ENCODE measurements around the gene DPRX. TPM values are rescaled to one million over a fixed set of nuclear protein-coding genes. Genes with fewer than 3 reads are reported as not detected.

The DPRX gene
- not detected for total RNA-seq

GRCh38 chr19:53631949-53632407 is at the start of gene DPRX:
Gene DPRX, plus strand, starts transcription at chr19:53631999. Its CDS starts 108 bp downstream, at chr19:53632107.
- H3K4me3 ChIP-seq (ENCODE audit: low read length), result no peak within 1 kb of the TSS
- no peaks in the 10 kb centered on the region for H3K4me1 ChIP-seq (ENCODE audit: insufficient read depth, low read length)
- no peaks in the 10 kb centered on the region for H3K9me3 ChIP-seq (ENCODE audit: low read depth, low read length)
- no peaks in the 10 kb centered on the region for H3K27me3 ChIP-seq (ENCODE audit: insufficient read depth, low read length)

GRCh38 chr19:53583181-53583580 is 48.6 kb upstream of the DPRX start:
- H3K4me3 ChIP-seq (ENCODE audit: low read length), result no peak overlapping the region
- no peaks in the 10 kb centered on the region for H3K4me1 ChIP-seq (ENCODE audit: insufficient read depth, low read length)
- peaks cover 12% of the 10 kb centered on the region for H3K9me3 ChIP-seq (ENCODE audit: low read depth, low read length)
- no peaks in the 10 kb centered on the region for H3K27me3 ChIP-seq (ENCODE audit: insufficient read depth, low read length)

- no peaks in the 10 kb centered on the region for H3K27me3 ChIP-seq (ENCODE audit: insufficient read depth, low read length)
- H3K4me1 ChIP-seq (ENCODE audit: insufficient read depth, low read length), result no peaks in the 10 kb centered on the region
- no peaks in the 10 kb centered on the region for H3K9me3 ChIP-seq (ENCODE audit: low read depth, low read length)
- H3K4me3 ChIP-seq (ENCODE audit: low read length), result no peak overlapping the region
Measured at GRCh38 chr19:53586277-53586691, 45.5 kb upstream of the DPRX start.

- Histone ChIP-seq H3K9me3 (ENCODE audit: low read depth, low read length) (no peaks in the 10 kb centered on the region), H3K4me1 (ENCODE audit: insufficient read depth, low read length) (no peaks in the 10 kb centered on the region), H3K4me3 (ENCODE audit: low read length) (no peak overlapping the region)
Measured at GRCh38 chr19:53594811-53595509, 36.8 kb upstream of the DPRX start.

GRCh38 chr19:53595510-53595867 is 36.3 kb upstream of the DPRX start:
- Histone ChIP-seq H3K4me3 (ENCODE audit: low read length) (no peak overlapping the region), H3K4me1 (ENCODE audit: insufficient read depth, low read length) (no peaks in the 10 kb centered on the region), H3K9me3 (ENCODE audit: low read depth, low read length) (no peaks in the 10 kb centered on the region)

More at GRCh38 chr19:53594811-53595509, 36.8 kb upstream of the DPRX start:
- no peaks in the 10 kb centered on the region for H3K27me3 ChIP-seq (ENCODE audit: insufficient read depth, low read length)

GRCh38 chr19:53596056-53596455 is 35.7 kb upstream of the DPRX start:
- Histone ChIP-seq H3K27me3 (ENCODE audit: insufficient read depth, low read length) (no peaks in the 10 kb centered on the region), H3K9me3 (ENCODE audit: low read depth, low read length) (no peaks in the 10 kb centered on the region), H3K4me3 (ENCODE audit: low read length) (no peak overlapping the region), H3K4me1 (ENCODE audit: insufficient read depth, low read length) (no peaks in the 10 kb centered on the region)

More at GRCh38 chr19:53595510-53595867, 36.3 kb upstream of the DPRX start:
- H3K27me3 ChIP-seq (ENCODE audit: insufficient read depth, low read length), result no peaks in the 10 kb centered on the region

GRCh38 chr19:53597023-53597422 is 34.8 kb upstream of the DPRX start:
- Histone ChIP-seq H3K9me3 (ENCODE audit: low read depth, low read length) (no peaks in the 10 kb centered on the region), H3K4me3 (ENCODE audit: low read length) (no peak overlapping the region), H3K27me3 (ENCODE audit: insufficient read depth, low read length) (no peaks in the 10 kb centered on the region), H3K4me1 (ENCODE audit: insufficient read depth, low read length) (no peaks in the 10 kb centered on the region)

GRCh38 chr19:53598361-53598760 is 33.4 kb upstream of the DPRX start:
- H3K27me3 ChIP-seq (ENCODE audit: insufficient read depth, low read length), result no peaks in the 10 kb centered on the region
- H3K4me1 ChIP-seq (ENCODE audit: insufficient read depth, low read length), result no peaks in the 10 kb centered on the region
- H3K4me3 ChIP-seq (ENCODE audit: low read length), result no peak overlapping the region
- H3K9me3 ChIP-seq (ENCODE audit: low read depth, low read length), result no peaks in the 10 kb centered on the region

- Histone ChIP-seq H3K4me3 (ENCODE audit: low read length) (no peak overlapping the region), H3K27me3 (ENCODE audit: insufficient read depth, low read length) (no peaks in the 10 kb centered on the region), H3K4me1 (ENCODE audit: insufficient read depth, low read length) (no peaks in the 10 kb centered on the region), H3K9me3 (ENCODE audit: low read depth, low read length) (no peaks in the 10 kb centered on the region)
Measured at GRCh38 chr19:53600217-53600616, 31.6 kb upstream of the DPRX start.

- no peaks in the 10 kb centered on the region for H3K27me3 ChIP-seq (ENCODE audit: insufficient read depth, low read length)
- H3K4me1 ChIP-seq (ENCODE audit: insufficient read depth, low read length), result no peaks in the 10 kb centered on the region
- H3K4me3 ChIP-seq (ENCODE audit: low read length), result no peak overlapping the region
- no peaks in the 10 kb centered on the region for H3K9me3 ChIP-seq (ENCODE audit: low read depth, low read length)
Measured at GRCh38 chr19:53606031-53606430, 25.8 kb upstream of the DPRX start.

- Histone ChIP-seq H3K9me3 (ENCODE audit: low read depth, low read length) (no peaks in the 10 kb centered on the region), H3K4me1 (ENCODE audit: insufficient read depth, low read length) (no peaks in the 10 kb centered on the region), H3K27me3 (ENCODE audit: insufficient read depth, low read length) (no peaks in the 10 kb centered on the region), H3K4me3 (ENCODE audit: low read length) (no peak overlapping the region)
Measured at GRCh38 chr19:53608381-53608780, 23.4 kb upstream of the DPRX start.

GRCh38 chr19:53612762-53613526 is 18.9 kb upstream of the DPRX start:
- H3K4me3 ChIP-seq (ENCODE audit: low read length), result no peak overlapping the region

GRCh38 chr19:53621885-53622740 is 9.7 kb upstream of the DPRX start:
- Histone ChIP-seq H3K4me1 (ENCODE audit: insufficient read depth, low read length) (no peaks in the 10 kb centered on the region), H3K9me3 (ENCODE audit: low read depth, low read length) (no peaks in the 10 kb centered on the region), H3K4me3 (ENCODE audit: low read length) (no peak overlapping the region), H3K27me3 (ENCODE audit: insufficient read depth, low read length) (no peaks in the 10 kb centered on the region)

More at GRCh38 chr19:53612762-53613526, 18.9 kb upstream of the DPRX start:
- Histone ChIP-seq H3K27me3 (ENCODE audit: insufficient read depth, low read length) (no peaks in the 10 kb centered on the region), H3K4me1 (ENCODE audit: insufficient read depth, low read length) (no peaks in the 10 kb centered on the region), H3K9me3 (ENCODE audit: low read depth, low read length) (no peaks in the 10 kb centered on the region)

GRCh38 chr19:53624771-53625545 is 6.8 kb upstream of the DPRX start:
- Histone ChIP-seq H3K27me3 (ENCODE audit: insufficient read depth, low read length) (no peaks in the 10 kb centered on the region), H3K9me3 (ENCODE audit: low read depth, low read length) (no peaks in the 10 kb centered on the region), H3K4me3 (ENCODE audit: low read length) (no peak overlapping the region), H3K4me1 (ENCODE audit: insufficient read depth, low read length) (no peaks in the 10 kb centered on the region)

All from mononuclear cell (primary cell).